H1 (cell line): ENCODE results near the gene ZFP36L1.

Source experiments
- CBX5 ChIP-seq: fragments of 300-800, 300-1000 bp; sonication (generic); IDR thresholded peaks from 2 replicates; pipeline ENCODE4 v1.7.1; 2016; ENCODE audit warnings: antibody characterized with exemption, low read length, low read depth
- CHD2 ChIP-seq: IDR thresholded peaks from 2 replicates; pipeline ENCODE4 v1.6.1; 2012; ENCODE audit warnings: low read length, improper control_type of control experiment
- EGR1 ChIP-seq: IDR thresholded peaks from 2 replicates; pipeline ENCODE4 v1.6.1; 2011; ENCODE audit warnings: low read depth, low read length, borderline replicate concordance
- JUND ChIP-seq: IDR thresholded peaks from 2 replicates; pipeline ENCODE4 v1.6.1; 2011; ENCODE audit warnings: mild to moderate bottlenecking, improper control_type of control experiment, low read length
- MAFK ChIP-seq: IDR thresholded peaks from 2 replicates; pipeline ENCODE4 v1.6.1; 2012; ENCODE audit warnings: low read depth, mild to moderate bottlenecking, improper control_type of control experiment, low read length
- POLR2A ChIP-seq, 2 experiments: IDR thresholded peaks; 1 replicate in 1 of 2; 2 replicates in 1 of 2; pipeline ENCODE4 v1.6.1; 2011; ENCODE audit warnings: low read depth in 2 of 2, low read length in 2 of 2, mild to moderate bottlenecking in 2 of 2; ENCODE audit errors: control extremely low read depth in 1 of 2
- POLR2AphosphoS5 ChIP-seq: IDR thresholded peaks from 2 replicates; pipeline ENCODE4 v1.6.1; 2011; ENCODE audit warnings: low read depth, low read length
- SIN3A ChIP-seq, 2 experiments: IDR thresholded peaks in 1 of 2; conservative IDR thresholded peaks in 1 of 2; 2 replicates each; pipeline ENCODE4 v1.6.1; 2011 to 2012; ENCODE audit warnings: low read length in 2 of 2, improper control_type of control experiment in 1 of 2, low read depth in 1 of 2, mild to moderate bottlenecking in 1 of 2
- SIX5 ChIP-seq: IDR thresholded peaks from 2 replicates; pipeline ENCODE4 v1.6.1; 2011; ENCODE audit warnings: mild to moderate bottlenecking, low read depth, low read length
- TAF1 ChIP-seq: IDR thresholded peaks from 2 replicates; pipeline ENCODE4 v1.6.1; 2011; ENCODE audit warnings: mild to moderate bottlenecking, low read depth, low read length
- ZNF274 ChIP-seq: IDR thresholded peaks from 2 replicates; pipeline ENCODE4 v1.7.0; 2012; ENCODE audit warnings: low read length, borderline replicate concordance; ENCODE audit errors: extremely low read depth
- TF ChIP-seq, protein P1 (sequence below), 3 experiments: IDR thresholded peaks; 1 replicate in 2 of 3; 2 replicates in 1 of 3; pipeline versions ENCODE4 v1.5.1 to v1.6.1; 2011; ENCODE audit warnings: low read length in 3 of 3, mild to moderate bottlenecking in 3 of 3, inconsistent platforms in 2 of 3, low read depth in 1 of 3, moderate library complexity in 1 of 3; ENCODE audit not compliant: insufficient read depth in 1 of 3; ENCODE audit errors: control extremely low read depth in 1 of 3
- TF ChIP-seq, protein P2 (sequence below): IDR thresholded peaks from 2 replicates; pipeline ENCODE4 v1.6.1; 2011; ENCODE audit warnings: low read depth, mild to moderate bottlenecking, low read length; ENCODE audit not compliant: insufficient read depth
- TF ChIP-seq, protein P3 (sequence below): IDR thresholded peaks from 2 replicates; pipeline ENCODE4 v1.6.1; 2012; ENCODE audit warnings: inconsistent platforms

DNA sequence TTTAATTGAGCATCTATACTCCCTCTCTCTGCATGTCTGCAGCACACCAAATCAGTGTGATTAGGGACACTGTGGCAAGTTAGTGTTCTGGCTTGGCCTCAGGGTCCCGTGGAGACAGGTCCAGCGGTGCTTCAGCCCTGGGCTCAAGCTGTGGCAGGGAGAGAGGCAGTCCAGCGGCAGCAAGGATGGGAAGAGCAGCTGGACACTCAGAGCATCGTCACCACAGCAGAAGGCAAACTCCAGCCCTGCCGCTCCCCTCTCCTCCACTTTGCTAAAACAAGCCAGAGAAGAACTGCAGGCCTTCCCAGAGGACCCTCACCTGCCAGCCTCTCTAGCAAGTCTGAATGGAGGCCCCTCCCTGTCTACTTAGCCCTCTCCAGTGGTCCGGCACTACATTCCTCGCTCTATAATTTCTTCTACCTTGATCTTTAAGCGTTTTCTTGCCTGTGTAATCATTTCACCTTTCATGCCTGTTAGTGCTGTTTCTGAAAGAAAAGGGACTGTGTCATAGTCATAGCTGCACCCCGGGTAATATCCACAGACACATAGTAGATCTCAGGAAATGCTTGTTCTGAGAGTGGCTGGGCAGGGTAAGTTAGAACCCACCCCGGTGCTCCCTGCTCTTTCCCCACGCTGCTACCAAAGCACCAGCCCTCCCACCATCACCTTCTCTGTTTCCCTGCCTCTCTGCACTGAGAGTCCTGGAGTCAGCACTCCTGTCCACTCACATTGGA, 22.1 kb downstream of the ZFP36L1 start:
- TF ChIP-seq EGR1 (no peak), CBX5 (no peak), SIN3A (conservative IDR thresholded peaks at IDR 0.05 in 1 of 2, IDR thresholded peaks at IDR 0.05 in 1 of 2; ENCODE audit: low read depth in 1 of 2, low read length in 2 of 2) (no peak), POLR2AphosphoS5 (no peak), JUND (no peak), SIX5 (no peak), CHD2 (no peak), ZNF274 (no peak), TAF1 (no peak), MAFK (no peak), POLR2A (IDR thresholded peaks at IDR 0.05; ENCODE audit: control extremely low read depth in 1 of 2, low read depth in 2 of 2, low read length in 2 of 2) (no peak)
- TF ChIP-seq, protein P1, sequence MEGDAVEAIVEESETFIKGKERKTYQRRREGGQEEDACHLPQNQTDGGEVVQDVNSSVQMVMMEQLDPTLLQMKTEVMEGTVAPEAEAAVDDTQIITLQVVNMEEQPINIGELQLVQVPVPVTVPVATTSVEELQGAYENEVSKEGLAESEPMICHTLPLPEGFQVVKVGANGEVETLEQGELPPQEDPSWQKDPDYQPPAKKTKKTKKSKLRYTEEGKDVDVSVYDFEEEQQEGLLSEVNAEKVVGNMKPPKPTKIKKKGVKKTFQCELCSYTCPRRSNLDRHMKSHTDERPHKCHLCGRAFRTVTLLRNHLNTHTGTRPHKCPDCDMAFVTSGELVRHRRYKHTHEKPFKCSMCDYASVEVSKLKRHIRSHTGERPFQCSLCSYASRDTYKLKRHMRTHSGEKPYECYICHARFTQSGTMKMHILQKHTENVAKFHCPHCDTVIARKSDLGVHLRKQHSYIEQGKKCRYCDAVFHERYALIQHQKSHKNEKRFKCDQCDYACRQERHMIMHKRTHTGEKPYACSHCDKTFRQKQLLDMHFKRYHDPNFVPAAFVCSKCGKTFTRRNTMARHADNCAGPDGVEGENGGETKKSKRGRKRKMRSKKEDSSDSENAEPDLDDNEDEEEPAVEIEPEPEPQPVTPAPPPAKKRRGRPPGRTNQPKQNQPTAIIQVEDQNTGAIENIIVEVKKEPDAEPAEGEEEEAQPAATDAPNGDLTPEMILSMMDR (IDR thresholded peaks at IDR 0.05; ENCODE audit: control extremely low read depth in 1 of 3, insufficient read depth in 1 of 3, low read depth in 1 of 3, low read length in 3 of 3) = no peak
- TF ChIP-seq, protein P2, sequence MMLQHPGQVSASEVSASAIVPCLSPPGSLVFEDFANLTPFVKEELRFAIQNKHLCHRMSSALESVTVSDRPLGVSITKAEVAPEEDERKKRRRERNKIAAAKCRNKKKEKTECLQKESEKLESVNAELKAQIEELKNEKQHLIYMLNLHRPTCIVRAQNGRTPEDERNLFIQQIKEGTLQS = no peak
- TF ChIP-seq, protein P3, sequence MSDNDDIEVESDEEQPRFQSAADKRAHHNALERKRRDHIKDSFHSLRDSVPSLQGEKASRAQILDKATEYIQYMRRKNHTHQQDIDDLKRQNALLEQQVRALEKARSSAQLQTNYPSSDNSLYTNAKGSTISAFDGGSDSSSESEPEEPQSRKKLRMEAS = no peak
